A673 (cell line): ENCODE measurements around the gene CENPO. TPM values are rescaled to one million over a fixed set of nuclear protein-coding genes. Genes with fewer than 3 reads are reported as not detected.
A peak's percentile ranks its signal among the peaks of the same experiment; 100 is the strongest.

ENCODE experiments used
- BruUV-seq: library from RNA; stranded (reverse); fragments of 400-500 nt; replicated peaks from 2 replicates; lab custom pipeline; 2021; lab: Mats Ljungman, UMichigan
- CTCF ChIA-PET: fragments of 300-600 bp; sonication (Branson Sonifier 250); formaldehyde crosslinking; loops from one replicate; lab custom pipeline; 2022; ENCODE audit warnings: antibody characterized with exemption; lab: Charles Lee
- POLR2A ChIA-PET: fragments of 300-600 bp; sonication (Branson Sonifier 250); formaldehyde crosslinking; loops from one replicate; lab custom pipeline; 2022; ENCODE audit warnings: antibody characterized with exemption; ENCODE audit not compliant: low non-redundant PET; lab: Charles Lee
- DNase-seq: peaks from one replicate; pipeline ENCODE4 v3.0.0-alpha.2; 2015; ENCODE audit warnings: low spot score
- H3K27ac ChIP-seq: fragments of 200-600 bp; sonication (generic); 2 replicates; pipeline ENCODE4 v1.5.1; 2016; ENCODE audit warnings: mixed run types, low read depth, mild to moderate bottlenecking, mixed read lengths, antibody characterized with exemption, low read length; ENCODE audit not compliant: poor library complexity, severe bottlenecking
- H3K27me3 ChIP-seq: fragments of 200-600 bp; sonication (generic); replicated peaks from 2 replicates; pipeline ENCODE4 v1.6.1; 2017; ENCODE audit warnings: mixed run types, low read depth, mild to moderate bottlenecking, mixed read lengths, antibody characterized with exemption, low read length; ENCODE audit not compliant: insufficient read depth, poor library complexity
- H3K36me3 ChIP-seq: fragments of 200-600 bp; sonication (generic); 2 replicates; pipeline ENCODE4 v1.6.1; 2016; ENCODE audit warnings: mixed run types, mild to moderate bottlenecking, mixed read lengths, antibody characterized with exemption, low read length; ENCODE audit not compliant: insufficient read depth, poor library complexity, severe bottlenecking
- H3K4me1 ChIP-seq: fragments of 200-600 bp; sonication (generic); 2 replicates; pipeline ENCODE4 v1.6.1; 2017; ENCODE audit warnings: mixed run types, mild to moderate bottlenecking, mixed read lengths, antibody characterized with exemption, low read length; ENCODE audit not compliant: insufficient read depth, poor library complexity, severe bottlenecking
- H3K4me3 ChIP-seq: fragments of 200-600 bp; sonication (generic); 2 replicates; pipeline ENCODE4 v1.5.1; 2016; ENCODE audit warnings: low read depth, mixed run types, mild to moderate bottlenecking, mixed read lengths, low read length; ENCODE audit not compliant: poor library complexity, severe bottlenecking
- H3K9me3 ChIP-seq: fragments of 200-600 bp; sonication (generic); 2 replicates; pipeline ENCODE4 v1.6.1; 2016; ENCODE audit warnings: mixed run types, low read depth, mild to moderate bottlenecking, mixed read lengths, antibody characterized with exemption, low read length; ENCODE audit not compliant: poor library complexity, severe bottlenecking
- CTCF ChIP-seq: fragments of 300-800, 200-600 bp; sonication (generic); conservative IDR thresholded peaks from 2 replicates; pipeline ENCODE4 v1.5.1; 2017; ENCODE audit warnings: low read depth, mild to moderate bottlenecking, antibody characterized with exemption, low read length, moderate library complexity, mixed read lengths
- EZH2 ChIP-seq: fragments of 200-600 bp; sonication (generic); IDR thresholded peaks from 2 replicates; pipeline ENCODE4 v1.6.1; 2017; ENCODE audit warnings: borderline replicate concordance, low read depth, mild to moderate bottlenecking, mixed read lengths, antibody characterized with exemption, low read length; ENCODE audit not compliant: poor library complexity, severe bottlenecking
- intact Hi-C: fragments of 100-400 bp; cut with micrococcal nuclease; formaldehyde crosslinking; loops from one replicate; pipeline ENCODE4 v1.10.0; 2022; ENCODE audit not compliant: unreplicated experiment
- total RNA-seq: library from RNA; stranded (reverse); gene quantifications from 2 replicates; pipeline ENCODE4 v1.2.3, GENCODE V29; 2021

CENPO gene
- total RNA-seq, 1 experiment from 2014 or later: 69.4 TPM

GRCh38 chr2:24826773-24827145 is 33.5 kb downstream of the CENPO start:
- Histone ChIP-seq H3K27ac (no peak overlapping the region), H3K9me3 (no peaks in the 10 kb centered on the region), H3K4me1 (no peaks in the 10 kb centered on the region), H3K36me3 (peaks cover 23% of the 10 kb centered on the region), H3K27me3 (no peaks in the 10 kb centered on the region), H3K4me3 (no peak overlapping the region)
- POLR2A ChIA-PET: no interaction called here
- CTCF ChIA-PET: no interaction called here
- intact Hi-C loops: loop anchor here (1.0 to 10.0 kb wide), 4 partner anchors 214 to 416 kb away; partner anchors contain the start of gene NCOA1
- TF ChIP-seq EZH2 (no peak), CTCF (no peak)
- no peak for DNase-seq
- no TSS peak for BruUV-seq

GRCh38 chr2:24827321-24828237 is 34.4 kb downstream of the CENPO start:
- Histone ChIP-seq H3K27ac (no peak overlapping the region), H3K9me3 (no peaks in the 10 kb centered on the region), H3K36me3 (peaks cover 16% of the 10 kb centered on the region), H3K27me3 (no peaks in the 10 kb centered on the region), H3K4me3 (no peak overlapping the region), H3K4me1 (peaks cover under 1% of the 10 kb centered on the region)
- POLR2A ChIA-PET: no interaction called here
- no peak for TF ChIP-seq EZH2
- TF ChIP-seq CTCF: peak; percentile 96
- no TSS peak for BruUV-seq
- peak; percentile 90 for DNase-seq
- CTCF ChIA-PET: interaction anchor here (0.6 to 1.1 kb wide), 6 partner anchors 214 to 418 kb away, joined by 3 to 9 read pairs (median 4); no protein-coding TSS in a partner anchor
- intact Hi-C loops: loop anchor here (1.0 to 10.0 kb wide), 4 partner anchors 215 to 417 kb away; partner anchors contain the start of gene NCOA1

- no peak for DNase-seq
- H3K27ac ChIP-seq: no peak overlapping the region
- peaks cover 9% of the 10 kb centered on the region for H3K4me1 ChIP-seq
- H3K4me3 ChIP-seq: no peak overlapping the region
- POLR2A ChIA-PET: no interaction called here
- H3K9me3 ChIP-seq: no peaks in the 10 kb centered on the region
- H3K27me3 ChIP-seq: no peaks in the 10 kb centered on the region
- no TSS peak for BruUV-seq
- intact Hi-C loops: loop anchor here (10.0 kb wide), 1 partner anchor 334 kb away; the partner anchor contains the start of gene NCOA1
- CTCF ChIA-PET: interaction anchor here (0.5 to 1.1 kb wide), 8 partner anchors 215 to 459 kb away, joined by 3 to 11 read pairs (median 4); no protein-coding TSS in a partner anchor
- TF ChIP-seq CTCF (no peak), EZH2 (no peak)
- peaks cover 8% of the 10 kb centered on the region for H3K36me3 ChIP-seq
Measured at GRCh38 chr2:24828238-24828996, 35.2 kb downstream of the CENPO start.
